Activated T-helper 2 cell treated with anti-CD3 and anti-CD28 coated beads, Interferon-gamma antibody, Interleukin-2, Interleukin-4, amounts not matched to agents 10 μg/mL and 5 μg/mL and 100 μg/mL, durations not matched to agents 14 hours and 24 hours and 36 hours (primary cell): ENCODE data around the gene HPS5. TPM values are rescaled to one million over a fixed set of nuclear protein-coding genes. Genes with fewer than 3 reads are reported as not detected.
"Not testable (repeated sequence)": the region's sequence is repeated elsewhere in the genome, so short reads cannot be mapped to it uniquely, and the experiment has no call there.

Experiments
- DNase-seq: peaks from one replicate; pipeline ENCODE4 v3.0.0; 2021; ENCODE audit warnings: low spot score
- H3K27ac Mint-ChIP-seq: one replicate; pipeline ENCODE4 v1.8.0; 2021; ENCODE audit warnings: mixed read lengths
- H3K27me3 Mint-ChIP-seq: one replicate; pipeline ENCODE4 v1.8.0; 2021; ENCODE audit warnings: low read depth, mixed read lengths
- H3K36me3 Mint-ChIP-seq: one replicate; pipeline ENCODE4 v1.8.0; 2021; ENCODE audit warnings: low read depth, mixed read lengths
- H3K4me1 Mint-ChIP-seq: one replicate; pipeline ENCODE4 v1.8.0; 2021; ENCODE audit warnings: low read depth, mixed read lengths
- H3K4me3 Mint-ChIP-seq: one replicate; pipeline ENCODE4 v1.8.0; 2021; ENCODE audit warnings: low read depth, mild to moderate bottlenecking, moderate library complexity, mixed read lengths
- H3K9me3 Mint-ChIP-seq: one replicate; pipeline ENCODE4 v1.8.0; 2021; ENCODE audit warnings: mixed read lengths
- intact Hi-C: fragments of 100-400 bp; cut with micrococcal nuclease; formaldehyde crosslinking; loops from one replicate; pipeline ENCODE4 v1.15.1; 2023
- total RNA-seq: library from RNA; stranded (reverse); gene quantifications from 2 replicates; pipeline ENCODE4 v1.2.3, GENCODE V29; 2022

The HPS5 gene
- total RNA-seq, 1 donor from 2014 or later = 33.3 TPM

GRCh38 chr11:18264035-18264434 is 57.9 kb downstream of the HPS5 start:
- H3K9me3 Mint-ChIP-seq = no peaks in the 10 kb centered on the region
- no peak for DNase-seq
- intact Hi-C loops = no loop called here
- H3K4me1 Mint-ChIP-seq = peaks cover 11% of the 10 kb centered on the region
- H3K27ac Mint-ChIP-seq = no peak overlapping the region
- H3K27me3 Mint-ChIP-seq = peaks cover 2% of the 10 kb centered on the region
- no peaks in the 10 kb centered on the region for H3K36me3 Mint-ChIP-seq
- no peak overlapping the region for H3K4me3 Mint-ChIP-seq

- H3K27me3 Mint-ChIP-seq, H3K36me3 Mint-ChIP-seq, H3K9me3 Mint-ChIP-seq, intact Hi-C loops, H3K27ac Mint-ChIP-seq, DNase-seq, H3K4me3 Mint-ChIP-seq: not testable (repeated sequence)
- peaks cover 11% of the 10 kb centered on the region for H3K4me1 Mint-ChIP-seq
These were observed 59.1 kb downstream of the HPS5 start for GRCh38 chr11:18262681-18263350.

- H3K4me3 Mint-ChIP-seq = no peak overlapping the region
- no peak overlapping the region for H3K27ac Mint-ChIP-seq
- no peak for DNase-seq
- H3K9me3 Mint-ChIP-seq = no peaks in the 10 kb centered on the region
- peaks cover 5% of the 10 kb centered on the region for H3K27me3 Mint-ChIP-seq
- no peaks in the 10 kb centered on the region for H3K36me3 Mint-ChIP-seq
- peaks cover 7% of the 10 kb centered on the region for H3K4me1 Mint-ChIP-seq
- intact Hi-C loops = no loop called here
These were observed 60.2 kb downstream of the HPS5 start for GRCh38 chr11:18261721-18262120.

GRCh38 chr11:18259259-18259658 is 62.7 kb downstream of the HPS5 start:
- H3K36me3 Mint-ChIP-seq = no peaks in the 10 kb centered on the region
- H3K9me3 Mint-ChIP-seq = no peaks in the 10 kb centered on the region
- no peak overlapping the region for H3K27ac Mint-ChIP-seq
- intact Hi-C loops = no loop called here
- H3K4me3 Mint-ChIP-seq = no peak overlapping the region
- DNase-seq = no peak
- peaks cover 6% of the 10 kb centered on the region for H3K4me1 Mint-ChIP-seq
- peaks cover 8% of the 10 kb centered on the region for H3K27me3 Mint-ChIP-seq

GRCh38 chr11:18254781-18255361 is 67.1 kb downstream of the HPS5 start:
- Mint-ChIP-seq H3K27me3 (peaks cover 6% of the 10 kb centered on the region), H3K9me3 (no peaks in the 10 kb centered on the region), H3K4me3 (no peak overlapping the region), H3K36me3 (no peaks in the 10 kb centered on the region), H3K27ac (no peak overlapping the region), H3K4me1 (peaks cover 7% of the 10 kb centered on the region)
- intact Hi-C loops = no loop called here
- no peak for DNase-seq

- no peak overlapping the region for H3K4me3 Mint-ChIP-seq
- H3K36me3 Mint-ChIP-seq = no peaks in the 10 kb centered on the region
- H3K27me3 Mint-ChIP-seq = peaks cover 6% of the 10 kb centered on the region
- no peak for DNase-seq
- no peaks in the 10 kb centered on the region for H3K9me3 Mint-ChIP-seq
- H3K4me1 Mint-ChIP-seq = peaks cover 7% of the 10 kb centered on the region
- no peak overlapping the region for H3K27ac Mint-ChIP-seq
- intact Hi-C loops = no loop called here
These were observed 68.1 kb downstream of the HPS5 start for GRCh38 chr11:18253778-18254338.

GRCh38 chr11:18253233-18253632 is 68.7 kb downstream of the HPS5 start:
- H3K27ac Mint-ChIP-seq = no peak overlapping the region
- H3K36me3 Mint-ChIP-seq = no peaks in the 10 kb centered on the region
- intact Hi-C loops = no loop called here
- H3K4me1 Mint-ChIP-seq = peaks cover 9% of the 10 kb centered on the region
- no peaks in the 10 kb centered on the region for H3K9me3 Mint-ChIP-seq
- H3K4me3 Mint-ChIP-seq = no peak overlapping the region
- no peak for DNase-seq
- peaks cover 6% of the 10 kb centered on the region for H3K27me3 Mint-ChIP-seq

- intact Hi-C loops = loop anchor here (10.0 kb wide), 1 partner anchor 486 kb away; no protein-coding TSS in a partner anchor
- no peaks in the 10 kb centered on the region for H3K9me3 Mint-ChIP-seq
- H3K4me3 Mint-ChIP-seq = no peak within 1 kb of the TSS
- H3K36me3 Mint-ChIP-seq = no peaks in the 10 kb centered on the region
- no peak for DNase-seq
- peaks cover 31% of the 10 kb centered on the region for H3K4me1 Mint-ChIP-seq
- H3K27ac Mint-ChIP-seq = no peak within 1 kb of the TSS
- H3K27me3 Mint-ChIP-seq = peaks cover 2% of the 10 kb centered on the region
These were observed 73.4 kb downstream of the HPS5 start, which contains the start of gene SAA2 for GRCh38 chr11:18248561-18248960. TSS of gene SAA2 (minus strand) at chr11:18248668. CDS start at chr11:18248011, 657 bp downstream.

- H3K9me3 Mint-ChIP-seq, H3K36me3 Mint-ChIP-seq, H3K27ac Mint-ChIP-seq, H3K4me3 Mint-ChIP-seq, DNase-seq: not testable (repeated sequence)
- intact Hi-C loops = loop anchor here (2.0 to 10.0 kb wide), 2 partner anchors 138 to 488 kb away; no protein-coding TSS in a partner anchor
- peaks cover 26% of the 10 kb centered on the region for H3K4me1 Mint-ChIP-seq
- peaks cover 11% of the 10 kb centered on the region for H3K27me3 Mint-ChIP-seq
These were observed 74.8 kb downstream of the HPS5 start for GRCh38 chr11:18247191-18247581.

- DNase-seq = peak; percentile 24
- not testable (repeated sequence) for H3K9me3 Mint-ChIP-seq, H3K36me3 Mint-ChIP-seq
- Mint-ChIP-seq H3K4me3 (peak overlapping the region; percentile 64), H3K27me3 (peaks cover 13% of the 10 kb centered on the region), H3K27ac (peak overlapping the region; percentile 69), H3K4me1 (peaks cover 25% of the 10 kb centered on the region)
- intact Hi-C loops = loop anchor here (2.0 to 10.0 kb wide), 2 partner anchors 138 to 488 kb away; no protein-coding TSS in a partner anchor
These were observed 75.4 kb downstream of the HPS5 start for GRCh38 chr11:18246379-18247190.

GRCh38 chr11:18245396-18245795 is 76.5 kb downstream of the HPS5 start:
- intact Hi-C loops = loop anchor here (2.0 to 10.0 kb wide), 2 partner anchors 77 to 489 kb away; partner anchors contain the start of genes GTF2H1 and HPS5
- H3K27ac Mint-ChIP-seq = no peak overlapping the region
- no peaks in the 10 kb centered on the region for H3K36me3 Mint-ChIP-seq
- DNase-seq = no peak
- peaks cover 25% of the 10 kb centered on the region for H3K4me1 Mint-ChIP-seq
- peaks cover 23% of the 10 kb centered on the region for H3K27me3 Mint-ChIP-seq
- no peaks in the 10 kb centered on the region for H3K9me3 Mint-ChIP-seq
- no peak overlapping the region for H3K4me3 Mint-ChIP-seq

- Mint-ChIP-seq H3K4me3 (no peak overlapping the region), H3K9me3 (no peaks in the 10 kb centered on the region), H3K27ac (peak overlapping the region; percentile 54), H3K36me3 (no peaks in the 10 kb centered on the region), H3K4me1 (peaks cover 25% of the 10 kb centered on the region), H3K27me3 (peaks cover 34% of the 10 kb centered on the region)
- intact Hi-C loops = loop anchor here (2.0 to 10.0 kb wide), 4 partner anchors 79 to 491 kb away; partner anchors contain the start of genes GTF2H1, HPS5 and TSG101
- peak; percentile 63 for DNase-seq
These were observed 78.1 kb downstream of the HPS5 start for GRCh38 chr11:18243783-18244362.
